Neutrophil (primary cell): ENCODE measurements around the gene DNAH10.
A peak's percentile ranks its signal among the peaks of the same experiment; 100 is the strongest.

ENCODE experiments used
- H3K27ac ChIP-seq: fragments of 200-600 bp; sonication (generic); 2 replicates; pipeline ENCODE4 v1.5.1; 2016; ENCODE audit warnings: mild to moderate bottlenecking, moderate library complexity
- H3K27me3 ChIP-seq: fragments of 200-600 bp; sonication (generic); 2 replicates; pipeline ENCODE4 v1.6.0; 2016; ENCODE audit warnings: mild to moderate bottlenecking
- H3K36me3 ChIP-seq: fragments of 200-600 bp; sonication (generic); 2 replicates; pipeline ENCODE4 v1.5.1; 2017
- H3K4me1 ChIP-seq, 2 experiments: fragments of 200-600 bp in 1 of 2; sonication (generic) in 1 of 2; 1 replicate in 1 of 2; 2 replicates in 1 of 2; pipeline versions ENCODE4 v1.5.1 to v1.6.1; 2013 to 2016; ENCODE audit warnings: low read depth in 1 of 2, low read length in 1 of 2, mild to moderate bottlenecking in 1 of 2, moderate library complexity in 1 of 2; ENCODE audit not compliant: control insufficient read depth in 1 of 2, insufficient read depth in 1 of 2
- H3K4me3 ChIP-seq, 2 experiments: fragments of 200-600 bp in 1 of 2; sonication (generic) in 1 of 2; 1 replicate in 1 of 2; 2 replicates in 1 of 2; pipeline ENCODE4 v1.5.1; 2013 to 2016; ENCODE audit warnings: low read depth in 1 of 2, low read length in 1 of 2, mild to moderate bottlenecking in 1 of 2, moderate library complexity in 1 of 2
- H3K9me3 ChIP-seq: fragments of 200-600 bp; sonication (generic); 2 replicates; pipeline ENCODE4 v1.5.1; 2016
- CTCF ChIP-seq: fragments of 200-600 bp; sonication (generic); IDR thresholded peaks from 2 replicates; pipeline ENCODE4 v1.5.1; 2016; ENCODE audit warnings: antibody characterized with exemption

DNAH10 gene

DNA sequence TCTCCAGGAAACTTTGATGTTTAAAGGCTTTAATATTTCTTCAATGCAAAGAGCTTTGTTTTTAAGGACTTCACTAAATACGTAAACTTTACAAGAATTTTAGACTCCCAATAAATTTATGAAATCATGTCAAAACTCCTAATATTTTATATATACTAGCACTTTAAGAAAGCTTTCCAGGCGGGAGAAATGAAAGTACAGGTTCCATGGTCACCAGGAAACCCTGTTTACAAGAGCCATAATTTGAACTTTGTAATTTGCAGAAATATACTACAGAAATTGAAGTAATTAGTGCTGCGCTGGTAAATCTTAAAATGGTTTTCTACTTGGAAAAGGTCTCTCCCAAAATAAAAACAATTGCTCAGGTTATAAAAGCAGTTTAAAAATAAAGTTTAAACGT lies 201.7 kb downstream of the DNAH10 start:
- no peaks in the 10 kb centered on the region for H3K27me3 ChIP-seq
- no peak overlapping the region for H3K27ac ChIP-seq
- no peak overlapping the region for H3K4me3 ChIP-seq
- TF ChIP-seq CTCF: no peak
- H3K36me3 ChIP-seq: no peaks in the 10 kb centered on the region
- no peaks in the 10 kb centered on the region for H3K9me3 ChIP-seq
- H3K4me1 ChIP-seq: no peaks in the 10 kb centered on the region

DNA sequence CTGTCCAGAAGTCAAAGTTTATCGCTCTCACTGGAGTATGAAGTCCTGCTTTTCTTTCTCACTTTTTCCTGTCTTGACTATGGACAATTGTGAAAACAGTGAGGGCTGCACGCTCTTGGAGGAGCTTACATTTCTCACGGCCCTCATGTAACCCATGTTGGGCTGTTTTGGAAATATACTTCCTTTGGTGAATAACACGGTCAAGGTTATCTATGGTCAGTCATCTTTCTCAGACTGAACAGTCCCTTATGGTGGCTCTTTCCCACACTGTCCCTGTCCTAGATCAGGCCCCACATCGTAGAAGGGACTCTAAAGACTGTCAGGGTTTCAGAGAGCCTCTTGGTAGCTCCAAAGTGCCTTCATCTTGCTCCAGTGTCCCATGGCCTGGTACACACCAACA lies 203.3 kb downstream of the DNAH10 start:
- no peak for TF ChIP-seq CTCF
- H3K27ac ChIP-seq: no peak overlapping the region
- no peak overlapping the region for H3K4me3 ChIP-seq
- no peaks in the 10 kb centered on the region for H3K36me3 ChIP-seq
- H3K27me3 ChIP-seq: peaks cover 7% of the 10 kb centered on the region
- no peaks in the 10 kb centered on the region for H3K4me1 ChIP-seq
- no peaks in the 10 kb centered on the region for H3K9me3 ChIP-seq

GRCh38 chr12:123966596-123966995 lies 204.5 kb downstream of the DNAH10 start:
- no peak for TF ChIP-seq CTCF
- Histone ChIP-seq H3K27me3 (peaks cover 19% of the 10 kb centered on the region), H3K9me3 (no peaks in the 10 kb centered on the region), H3K27ac (no peak overlapping the region), H3K4me3 (no peak overlapping the region), H3K36me3 (no peaks in the 10 kb centered on the region), H3K4me1 (peaks cover 2% of the 10 kb centered on the region in 2 experiments)

- Histone ChIP-seq H3K4me3 (no peak overlapping the region), H3K9me3 (no peaks in the 10 kb centered on the region), H3K27me3 (peaks cover 24% of the 10 kb centered on the region), H3K36me3 (no peaks in the 10 kb centered on the region), H3K27ac (no peak overlapping the region), H3K4me1 (peaks cover 8% of the 10 kb centered on the region in 2 experiments)
- TF ChIP-seq CTCF: no peak
Measured at GRCh38 chr12:123967121-123967586, 205.1 kb downstream of the DNAH10 start.

GRCh38 chr12:123971449-123971769 lies 209.3 kb downstream of the DNAH10 start:
- Histone ChIP-seq H3K36me3 (no peaks in the 10 kb centered on the region), H3K4me1 (peaks cover 14 to 16% of the 10 kb centered on the region in 2 experiments), H3K27ac (peak overlapping the region; percentile 19), H3K4me3 (peak overlapping the region in 1 of 2 experiments; percentile 59), H3K9me3 (no peaks in the 10 kb centered on the region), H3K27me3 (peaks cover 48% of the 10 kb centered on the region)
- no peak for TF ChIP-seq CTCF
